GM12878 (cell line): Measurements from ENCODE around the gene PARD6A. TPM values are rescaled to one million over a fixed set of nuclear protein-coding genes. Genes with fewer than 3 reads are reported as not detected.

Experiments
- ATAC-seq: fragments of 200-7000 bp; cut with Tn5 transposase; 3 replicates; pipeline ENCODE4 v1.9.1; 2020; ENCODE audit warnings: mild to moderate bottlenecking, moderate library complexity
- BruUV-seq: library from RNA; stranded (reverse); fragments of 400-500 nt; replicated peaks from 2 replicates; lab custom pipeline; 2021; lab: Mats Ljungman, UMichigan
- CTCF ChIA-PET: fragments of 300-600 bp; sonication (Branson Sonifier 250); formaldehyde crosslinking; extraction: SDS; loops from one replicate; lab custom pipeline; 2021; ENCODE audit warnings: inconsistent platforms; lab: Yijun Ruan, JAX
- POLR2A ChIA-PET: fragments of 350-600 bp; formaldehyde crosslinking; extraction: SDS; loops from one replicate; lab custom pipeline; 2021; ENCODE audit warnings: inconsistent platforms; lab: Charles Lee
- RAD21 ChIA-PET: fragments of 300-600 bp; sonication (Branson Sonifier 250); formaldehyde crosslinking; loops from one replicate; lab custom pipeline; 2023; ENCODE audit warnings: antibody characterized with exemption; ENCODE audit not compliant: unreplicated experiment; lab: Charles Lee
- SMC1A ChIA-PET: fragments of 300-600 bp; sonication (Branson Sonifier 250); formaldehyde crosslinking; loops from one replicate; lab custom pipeline; 2023; ENCODE audit not compliant: unreplicated experiment, uncharacterized antibody; lab: Charles Lee
- DNase-seq: peaks from one replicate; pipeline ENCODE4 v3.0.0-alpha.2; 2011; ENCODE audit warnings: low read depth, low spot score
- FAIRE-seq: peaks from 3 replicates; lab custom pipeline; 2011; peaks lifted over from hg19 to GRCh38; lab: Jason Lieb, UNC
- H2AFZ ChIP-seq: 2 replicates; pipeline ENCODE4 v1.6.0; 2011; ENCODE audit warnings: low read depth, low read length, control low read depth; ENCODE audit not compliant: control insufficient read depth
- H3K27ac ChIP-seq: 2 replicates; pipeline ENCODE4 v1.5.1; 2011; ENCODE audit warnings: control low read depth; ENCODE audit not compliant: control insufficient read depth, insufficient read depth
- H3K27me3 ChIP-seq, 2 experiments: replicated peaks in 1 of 2; 2 replicates each; pipeline versions ENCODE4 v1.6.0 to v1.6.1; 2011; ENCODE audit warnings: low read length in 1 of 2; ENCODE audit not compliant: control insufficient read depth in 2 of 2, insufficient read depth in 2 of 2
- H3K36me3 ChIP-seq, 2 experiments: 2 replicates each; pipeline ENCODE4 v1.5.1; 2011; ENCODE audit warnings: low read length in 1 of 2; ENCODE audit not compliant: control insufficient read depth in 2 of 2, insufficient read depth in 2 of 2
- H3K4me1 ChIP-seq: 2 replicates; pipeline ENCODE4 v1.6.1; 2011; ENCODE audit warnings: mild to moderate bottlenecking, low read length, moderate library complexity, mixed read lengths; ENCODE audit not compliant: control insufficient read depth, insufficient read depth
- H3K4me2 ChIP-seq: 2 replicates; pipeline ENCODE4 v1.6.0; 2011; ENCODE audit warnings: control low read depth; ENCODE audit not compliant: control insufficient read depth, insufficient read depth
- H3K4me3 ChIP-seq: fragments of 200-600 bp; sonication (generic); 2 replicates; pipeline ENCODE4 v1.5.1; 2016
- H3K79me2 ChIP-seq: 2 replicates; pipeline ENCODE4 v1.6.0; 2011; ENCODE audit warnings: low read length; ENCODE audit not compliant: control insufficient read depth, insufficient read depth
- H3K9ac ChIP-seq: 2 replicates; pipeline ENCODE4 v1.8.0; 2011; ENCODE audit warnings: low read length, control low read depth, mixed read lengths; ENCODE audit not compliant: control insufficient read depth, insufficient read depth
- H3K9me3 ChIP-seq: replicated peaks from 3 replicates; pipeline ENCODE4 v1.5.1; 2011; ENCODE audit warnings: mild to moderate bottlenecking, low read length; ENCODE audit not compliant: control insufficient read depth, insufficient read depth
- H4K20me1 ChIP-seq: 2 replicates; pipeline ENCODE4 v1.6.0; 2011; ENCODE audit not compliant: control insufficient read depth, insufficient read depth
- DPF2 ChIP-seq: fragments of 450-650 bp; IDR thresholded peaks from 2 replicates; pipeline ENCODE4 v1.6.1; 2017; ENCODE audit warnings: mild to moderate bottlenecking
- GATAD2B ChIP-seq: fragments of 450-650 bp; conservative IDR thresholded peaks from 2 replicates; pipeline ENCODE4 v1.6.1; 2017; ENCODE audit warnings: low read depth, mild to moderate bottlenecking, moderate library complexity
- HCFC1 ChIP-seq: fragments of 150-350 bp; IDR thresholded peaks from 2 replicates; pipeline ENCODE4 v1.6.1; 2014; ENCODE audit warnings: low read length
- LARP7 ChIP-seq: fragments of 450-650 bp; IDR thresholded peaks from 2 replicates; pipeline ENCODE4 v1.6.1; 2017; ENCODE audit warnings: mild to moderate bottlenecking
- WGBS: methylation state at CpG from one replicate; pipeline ENCODE4 v1.1.6; 2016; ENCODE audit warnings: low lambda C conversion rate; ENCODE audit not compliant: insufficient replicate concordance, insufficient coverage; ENCODE audit errors: missing lambda C conversion rate; 5-methylcytosine and 5-hydroxymethylcytosine counted together
- in situ Hi-C: fragments of 300-500 bp; cut with MboI; formaldehyde crosslinking; loops from 9 replicates; pipeline ENCODE4 v1.14.3; 2018; ENCODE audit warnings: mixed read lengths
- intact Hi-C: fragments of 100-400 bp; cut with micrococcal nuclease; formaldehyde crosslinking; loops from one replicate; pipeline ENCODE4 v1.14.2; 2022; ENCODE audit not compliant: unreplicated experiment
- polyA plus RNA-seq, 11 experiments: library from polyadenylated mRNA; depleted of rRNA in 4 of 11; unstranded in 6 of 11; stranded (reverse) in 5 of 11; fragments of >200 nt; fragmentation: Nextera tagmentation in 4 of 11; fragmentation: Illumina TruSeq in 1 of 11; extraction: Ambion mirVana in 4 of 11; extraction: Trizol in 1 of 11; gene quantifications; 1 replicate in 1 of 11; 2 replicates in 10 of 11; pipeline versions ENCODE4 v1.2.1 to v1.2.3, GENCODE V29; 2011 to 2016; ENCODE audit warnings: inconsistent platforms in 2 of 11, missing spikeins in 2 of 11, low read depth in 1 of 11
- total RNA-seq, 4 experiments: library from RNA; depleted of rRNA in 3 of 4; stranded (reverse); fragments of >200 nt in 3 of 4; fragmentation: Illumina TruSeq in 1 of 4; extraction: Trizol in 1 of 4; gene quantifications; 2 replicates each; pipeline versions ENCODE4 v1.2.1 to v1.2.3, GENCODE V29; 2013 to 2021
- TF ChIP-seq, protein P1 (sequence below): fragments of 450-650 bp; IDR thresholded peaks from 2 replicates; pipeline ENCODE4 v1.6.1; 2014; ENCODE audit warnings: mild to moderate bottlenecking

Gene PARD6A
- total and polyA plus RNA-seq, 10 of the 15 experiments (the other 5 are each of a cell fraction or from before 2014, with no cell fraction given), result 0.42 to 10.1 (median 4.4) TPM

DNA sequence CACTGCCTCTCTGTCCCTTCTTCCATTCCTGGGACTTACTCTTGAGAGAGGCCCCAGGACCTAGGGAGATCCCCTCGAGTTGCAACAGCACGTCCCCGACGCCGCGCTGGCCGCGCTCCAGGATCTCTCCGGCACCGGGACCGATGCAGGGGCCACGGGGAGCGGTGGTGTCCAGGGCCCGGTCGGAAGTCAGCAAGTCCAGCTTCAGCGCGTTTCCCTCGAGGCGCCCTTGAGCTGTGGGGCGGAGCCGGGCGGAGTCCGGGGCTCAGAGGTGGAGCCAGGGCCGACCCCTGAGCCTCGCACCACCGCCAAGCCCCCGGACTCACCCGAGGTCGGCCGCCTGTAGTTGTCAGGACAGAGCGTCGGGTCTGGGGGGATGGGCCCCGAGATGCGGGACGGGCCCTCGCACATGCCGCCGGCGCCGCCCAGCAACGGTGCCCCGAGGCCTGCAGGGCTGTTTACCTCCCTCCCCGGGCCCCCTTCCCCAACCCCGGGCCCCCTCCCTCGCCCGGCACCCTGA lies 5.3 kb downstream of the PARD6A start:
- Histone ChIP-seq H3K4me3 (peak overlapping the region; percentile 88), H3K9ac (0 out of 2 replicates have a peak overlapping the region, but pooled peaks have one; percentile 30), H3K4me1 (peaks cover 30% of the 10 kb centered on the region), H3K79me2 (no peaks in the 10 kb centered on the region), H2AFZ (peak overlapping the region; percentile 76), H3K27me3 (no peaks in the 10 kb centered on the region), H3K4me2 (peak overlapping the region; percentile 95), H3K36me3 (no peaks in the 10 kb centered on the region)
- intact Hi-C loops, result loop anchor here (5.0 kb wide), 1 partner anchor 174 kb away; no protein-coding TSS in a partner anchor
- ChIA-PET CTCF (interaction anchor here (1.1 to 11.9 kb wide), 9 partner anchors 20 to 149 kb away, joined by 3 to 196 read pairs (median 6); partner anchors contain the start of genes CARMIL2 and CTCF), RAD21 (interaction anchor here (1.0 to 3.1 kb wide), 6 partner anchors 21 to 185 kb away, joined by 4 to 22 read pairs (median 8); partner anchors contain the start of genes ATP6V0D1 and CARMIL2)
- no TSS peak for BruUV-seq
- DNase-seq (no peak), FAIRE-seq (no peak)
- in situ Hi-C loops, result no loop called here
- WGBS, result 2% methylated on average over 36 of the region's 46 CpGs
- 0 out of 2 replicates have a peak, but pooled peaks have one; percentile 23 for TF ChIP-seq GATAD2B
- 0 out of 2 replicates have a peak, but pooled peaks have one; percentile 12 for TF ChIP-seq DPF2
- peak; percentile 35; the same call in 1 of the 2 replicates for TF ChIP-seq LARP7
- no peak for TF ChIP-seq HCFC1
- TF ChIP-seq, protein P1, sequence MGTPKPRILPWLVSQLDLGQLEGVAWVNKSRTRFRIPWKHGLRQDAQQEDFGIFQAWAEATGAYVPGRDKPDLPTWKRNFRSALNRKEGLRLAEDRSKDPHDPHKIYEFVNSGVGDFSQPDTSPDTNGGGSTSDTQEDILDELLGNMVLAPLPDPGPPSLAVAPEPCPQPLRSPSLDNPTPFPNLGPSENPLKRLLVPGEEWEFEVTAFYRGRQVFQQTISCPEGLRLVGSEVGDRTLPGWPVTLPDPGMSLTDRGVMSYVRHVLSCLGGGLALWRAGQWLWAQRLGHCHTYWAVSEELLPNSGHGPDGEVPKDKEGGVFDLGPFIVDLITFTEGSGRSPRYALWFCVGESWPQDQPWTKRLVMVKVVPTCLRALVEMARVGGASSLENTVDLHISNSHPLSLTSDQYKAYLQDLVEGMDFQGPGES, result no peak
- TF ChIP-seq, all 136 proteins: peak for 3
- ChIA-PET SMC1A (interaction anchor here (1.3 to 2.8 kb wide), 4 partner anchors 102 to 145 kb away, joined by 3 to 20 read pairs (median 12); partner anchors contain the start of gene RIPOR1), POLR2A (interaction anchor here (1.0 to 1.3 kb wide), 3 partner anchors 53 to 145 kb away, joined by 3 to 5 read pairs (median 5); partner anchors contain the start of genes CTCF and GFOD2)
- Histone ChIP-seq H3K9me3 (no peaks in the 10 kb centered on the region), H3K27ac (no peak overlapping the region), H4K20me1 (no peaks in the 10 kb centered on the region)
- peak; percentile 24 for ATAC-seq
